ENCODE measurements around the gene MIOS.

- no peak for TF ChIP-seq CTCF (IDR thresholded peaks at IDR 0.05; ENCODE audit: low read depth, low read length)
- TF ChIP-seq MAX (IDR thresholded peaks at IDR 0.05; ENCODE audit: low read depth, low read length) = no peak
- TF ChIP-seq POLR2A (IDR thresholded peaks at IDR 0.05; ENCODE audit: extremely low read depth, insufficient read length) = no peak
- no peak for TF ChIP-seq MYC (IDR thresholded peaks at IDR 0.05; ENCODE audit: low read depth, low read length)
Observed at GRCh38 chr7:7564323-7564780, 2.3 kb upstream of the MIOS start.
